Astrocyte of the cerebellum (primary cell): ENCODE measurements around the gene CREG1.

Source experiments
- DNase-seq: peaks from one replicate; pipeline ENCODE4 v3.0.0-alpha.2; 2011; ENCODE audit warnings: low read depth
- H3K4me3 ChIP-seq: 2 replicates; pipeline ENCODE4 v1.5.1; 2011; ENCODE audit warnings: mild to moderate bottlenecking, low read depth, low read length, moderate library complexity
- CTCF ChIP-seq: IDR thresholded peaks from 2 replicates; pipeline ENCODE4 v1.5.1; 2012; ENCODE audit warnings: low read length, low read depth, moderate library complexity, mild to moderate bottlenecking; ENCODE audit errors: missing control alignments
- in situ Hi-C: cut with HindIII; loops from 2 replicates; pipeline ENCODE4 v1.10.0; 2017; ENCODE audit warnings: low sequenced_read_pairs

Gene CREG1

GRCh38 chr1:167492481-167492910 lies 61.1 kb downstream of the CREG1 start:
- H3K4me3 ChIP-seq: no peak overlapping the region
- TF ChIP-seq CTCF: no peak
- DNase-seq: no peak
- in situ Hi-C loops: no loop called here

- in situ Hi-C loops: no loop called here
- no peak for DNase-seq
- H3K4me3 ChIP-seq: no peak overlapping the region
- no peak for TF ChIP-seq CTCF
Measured at GRCh38 chr1:167491586-167492461, 61.7 kb downstream of the CREG1 start.
